AG04449 (cell line): ENCODE measurements around the gene CEP128.

Source experiments
- CTCF ChIA-PET: fragments of 350-600 bp; formaldehyde crosslinking; extraction: SDS; loops from one replicate; lab custom pipeline; 2021; ENCODE audit warnings: antibody characterized with exemption; lab: Yijun Ruan, JAX
- POLR2A ChIA-PET: fragments of 400-600, 350-600 bp; formaldehyde crosslinking; extraction: SDS; loops from one replicate; lab custom pipeline; 2020; ENCODE audit warnings: antibody characterized with exemption, inconsistent platforms; lab: Yijun Ruan, JAX
- DNase-seq: peaks from one replicate; pipeline ENCODE4 v3.0.0-alpha.2; 2010; ENCODE audit warnings: low read depth, low spot score
- H3K4me3 ChIP-seq: 2 replicates; pipeline ENCODE4 v1.5.1; 2011; ENCODE audit warnings: low read depth, mild to moderate bottlenecking, control low read depth, low read length
- TF ChIP-seq, protein P1 (sequence below): IDR thresholded peaks from one replicate; pipeline ENCODE4 v1.5.1; 2011; ENCODE audit warnings: mild to moderate bottlenecking, moderate library complexity, low read length, control low read depth, inconsistent platforms; ENCODE audit not compliant: insufficient read depth; ENCODE audit errors: missing control alignments

The CEP128 gene

DNA sequence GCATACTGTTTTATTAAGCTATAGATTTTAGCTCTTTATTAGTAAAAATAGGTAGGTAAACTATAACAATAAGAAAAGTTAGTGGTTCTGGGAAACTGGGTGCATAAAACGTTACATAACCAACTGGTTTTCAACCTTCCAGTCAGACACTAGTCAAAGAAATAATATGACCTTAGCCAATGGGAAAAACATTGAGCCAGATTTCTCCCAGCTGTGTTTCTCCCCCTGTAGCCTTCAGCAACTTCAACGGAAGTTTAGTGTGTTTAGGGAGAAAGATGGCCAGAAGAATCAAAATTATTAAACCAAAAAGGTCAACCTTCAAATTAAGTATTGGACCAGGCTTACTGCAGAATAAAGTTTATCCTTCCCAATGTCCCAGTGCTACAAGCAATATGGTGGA, 446.8 kb downstream of the CEP128 start:
- ChIA-PET CTCF (no interaction called here), POLR2A (no interaction called here)
- no peak for DNase-seq

DNA sequence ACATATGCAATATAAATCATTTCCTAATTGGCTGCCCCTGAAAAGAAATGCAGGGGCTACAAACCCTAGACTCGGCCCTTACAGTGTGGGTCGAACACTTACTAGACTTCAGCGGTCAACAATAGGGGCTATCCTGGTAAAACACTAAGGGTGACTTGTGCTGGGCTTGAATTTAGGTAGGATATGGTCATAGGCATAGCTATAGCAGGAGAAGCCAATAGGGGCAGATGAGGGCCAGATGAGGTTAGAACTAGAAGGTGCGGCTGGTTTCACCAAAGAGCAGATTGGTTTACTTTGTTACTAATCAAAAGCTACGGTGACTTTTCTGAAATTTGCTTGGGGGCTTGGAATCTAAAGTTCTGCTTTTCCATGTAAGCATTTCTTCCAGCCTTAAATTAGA, 447.9 kb downstream of the CEP128 start:
- ChIA-PET CTCF (no interaction called here), POLR2A (no interaction called here)
- no peak for DNase-seq
- no peak overlapping the region for H3K4me3 ChIP-seq
- TF ChIP-seq, protein P1, sequence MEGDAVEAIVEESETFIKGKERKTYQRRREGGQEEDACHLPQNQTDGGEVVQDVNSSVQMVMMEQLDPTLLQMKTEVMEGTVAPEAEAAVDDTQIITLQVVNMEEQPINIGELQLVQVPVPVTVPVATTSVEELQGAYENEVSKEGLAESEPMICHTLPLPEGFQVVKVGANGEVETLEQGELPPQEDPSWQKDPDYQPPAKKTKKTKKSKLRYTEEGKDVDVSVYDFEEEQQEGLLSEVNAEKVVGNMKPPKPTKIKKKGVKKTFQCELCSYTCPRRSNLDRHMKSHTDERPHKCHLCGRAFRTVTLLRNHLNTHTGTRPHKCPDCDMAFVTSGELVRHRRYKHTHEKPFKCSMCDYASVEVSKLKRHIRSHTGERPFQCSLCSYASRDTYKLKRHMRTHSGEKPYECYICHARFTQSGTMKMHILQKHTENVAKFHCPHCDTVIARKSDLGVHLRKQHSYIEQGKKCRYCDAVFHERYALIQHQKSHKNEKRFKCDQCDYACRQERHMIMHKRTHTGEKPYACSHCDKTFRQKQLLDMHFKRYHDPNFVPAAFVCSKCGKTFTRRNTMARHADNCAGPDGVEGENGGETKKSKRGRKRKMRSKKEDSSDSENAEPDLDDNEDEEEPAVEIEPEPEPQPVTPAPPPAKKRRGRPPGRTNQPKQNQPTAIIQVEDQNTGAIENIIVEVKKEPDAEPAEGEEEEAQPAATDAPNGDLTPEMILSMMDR: no peak

More for the DNA sequence above, 446.8 kb downstream of the CEP128 start:
- no peak overlapping the region for H3K4me3 ChIP-seq
- TF ChIP-seq, protein P1: no peak

DNA sequence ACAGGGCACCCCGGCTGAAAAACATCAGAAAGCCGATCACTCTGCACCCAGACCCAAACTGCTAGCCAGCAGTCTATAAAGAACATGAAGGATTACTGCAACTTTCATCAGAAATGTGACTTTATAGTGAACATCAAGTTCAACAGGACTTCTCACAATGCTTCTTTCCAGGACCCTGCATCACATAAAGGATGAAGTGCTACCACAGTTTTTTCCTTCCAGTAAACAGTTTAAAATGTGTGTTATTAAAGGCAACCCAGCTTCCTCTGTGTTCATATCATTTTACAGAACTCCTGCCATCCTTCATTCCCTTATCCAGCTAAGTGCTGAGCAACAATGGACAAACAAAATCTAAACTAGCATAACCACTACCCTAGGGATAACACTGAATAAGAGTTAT, 449.9 kb downstream of the CEP128 start:
- H3K4me3 ChIP-seq: no peak overlapping the region
- TF ChIP-seq, protein P1: no peak
- ChIA-PET CTCF (interaction anchor here (1.7 kb wide), 1 partner anchor 9 kb away, joined by 4 read pairs; no protein-coding TSS in a partner anchor), POLR2A (no interaction called here)
- no peak for DNase-seq

DNA sequence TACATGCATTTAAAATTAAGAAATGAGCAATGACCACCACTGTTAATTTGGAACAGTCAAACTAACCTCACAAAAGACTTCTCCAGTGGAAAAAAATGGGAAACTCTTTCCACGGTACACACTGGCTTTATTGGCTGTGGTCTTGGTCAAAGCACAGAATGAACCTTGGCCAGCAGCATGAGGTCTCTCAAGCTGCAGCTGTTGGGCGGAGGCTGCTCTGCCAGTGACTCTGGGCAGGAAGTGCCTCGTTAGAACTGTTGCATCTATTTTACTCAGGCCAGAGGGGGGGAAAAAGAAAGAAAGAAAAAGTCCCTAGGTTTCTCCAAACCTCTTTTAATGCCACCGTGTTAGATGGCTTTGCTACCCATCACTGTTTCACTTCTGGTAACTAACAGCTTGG, 450.4 kb downstream of the CEP128 start:
- CTCF ChIA-PET: interaction anchor here (1.7 kb wide), 1 partner anchor 9 kb away, joined by 4 read pairs; no protein-coding TSS in a partner anchor
- DNase-seq: no peak
- POLR2A ChIA-PET: no interaction called here

DNA sequence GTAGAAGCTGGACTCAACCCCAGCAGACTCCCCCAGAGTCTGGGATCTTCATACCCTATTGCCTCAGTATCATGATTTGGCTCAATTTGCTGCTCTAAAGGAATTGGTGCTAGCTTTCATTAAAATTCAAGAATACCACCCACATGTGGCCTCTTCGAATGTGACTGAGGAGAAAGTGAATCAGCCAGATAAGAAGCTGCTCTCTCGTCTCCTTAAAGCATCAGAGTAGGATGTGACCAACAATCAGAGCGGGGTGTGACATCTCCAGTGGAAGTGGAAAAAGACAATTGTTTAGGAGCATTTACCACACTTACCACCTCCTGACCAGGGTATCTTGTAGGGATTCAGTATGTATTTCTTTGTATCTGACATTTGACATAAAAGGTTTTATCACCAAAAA, 452.0 kb downstream of the CEP128 start:
- ChIA-PET POLR2A (no interaction called here), CTCF (no interaction called here)
- DNase-seq: no peak
- H3K4me3 ChIP-seq: no peak overlapping the region
- TF ChIP-seq, protein P1: no peak

More for the DNA sequence above, 450.4 kb downstream of the CEP128 start:
- TF ChIP-seq, protein P1: no peak
- H3K4me3 ChIP-seq: no peak overlapping the region

DNA sequence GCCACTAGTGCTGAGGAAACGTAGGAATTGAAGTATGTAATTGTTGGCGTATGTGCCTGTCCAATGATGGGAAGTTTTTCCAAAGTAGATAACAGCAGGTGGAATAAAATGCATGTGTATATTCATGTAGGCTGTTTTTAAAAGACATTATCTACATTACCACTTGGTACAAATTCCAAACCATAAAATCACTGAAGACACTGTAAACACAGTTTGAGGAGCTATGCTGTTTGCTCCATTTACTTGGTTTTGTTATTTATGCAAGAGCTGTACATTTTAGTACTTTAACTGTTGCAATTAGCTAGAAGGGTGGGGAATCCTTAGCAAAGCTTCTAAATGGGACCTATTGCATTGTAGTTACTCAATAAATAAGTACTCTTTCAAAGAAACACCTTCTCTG, 455.8 kb downstream of the CEP128 start:
- CTCF ChIA-PET: no interaction called here
- no peak overlapping the region for H3K4me3 ChIP-seq
- DNase-seq: no peak
- TF ChIP-seq, protein P1: no peak
- POLR2A ChIA-PET: no interaction called here
